ENCODE results near the gene KPNA1. TPM values are rescaled to one million over a fixed set of nuclear protein-coding genes. Genes with fewer than 3 reads are reported as not detected.

Gene KPNA1
- total and polyA plus RNA-seq, 7 experiments from 2014 or later, result 39.8 to 70.2 (median 53.1) TPM

DNA sequence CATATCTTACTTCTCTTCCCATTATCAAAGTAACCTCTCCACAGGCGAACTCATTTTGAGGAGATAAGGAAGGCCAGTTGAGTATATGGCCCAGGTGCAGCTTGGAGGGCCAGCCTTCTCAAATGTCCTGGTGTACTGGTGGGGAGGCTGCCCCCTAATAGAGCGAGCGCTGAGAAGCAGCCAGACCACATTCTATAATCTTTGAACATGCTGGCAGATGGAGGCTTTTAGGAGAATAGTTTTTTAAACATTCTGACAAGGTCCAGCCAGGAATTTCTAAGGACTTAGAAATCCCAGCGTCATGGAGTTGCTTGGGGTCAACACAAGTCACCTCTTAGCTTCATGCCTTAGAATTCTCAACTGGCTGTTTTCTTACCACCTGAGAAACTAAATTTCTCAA lies 104.6 kb downstream of the KPNA1 start:
- Mint-ChIP-seq H3K9me3 (peaks cover 0 to 3% (median 0%) of the 10 kb centered on the region in 11 donors), H3K27ac (peak overlapping the region in 3 of 9 donors; percentile 14 to 33 (median 32)), H3K27me3 (no peaks in the 10 kb centered on the region), H3K4me3 (no peak overlapping the region), H3K4me1 (peaks cover 19 to 39% (median 35%) of the 10 kb centered on the region in 7 donors), H3K36me3 (peaks cover 12 to 45% (median 27%) of the 10 kb centered on the region in 5 donors)
- H3K27ac ChIP-seq (ENCODE audit: low read depth, low read length), result no peak overlapping the region
- peaks cover 6 to 14% of the 10 kb centered on the region in 2 donors for H3K4me1 ChIP-seq (ENCODE audit: control insufficient read depth in 2 of 2, insufficient read depth in 2 of 2, low read length in 2 of 2)
- ChIA-PET CTCF (no interaction called here), POLR2A (interaction anchor here (1.3 kb wide), 1 partner anchor 26 kb away, joined by 5 read pairs; the partner anchor contains the start of gene FAM162A)
- intact Hi-C loops (cut with micrococcal nuclease), result no loop called here
- peaks cover under 1 to 58% (median 19%) of the 10 kb centered on the region in 3 experiments for H3K36me3 ChIP-seq (ENCODE audit: control insufficient read depth in 2 of 3, insufficient read depth in 3 of 3, low read length in 3 of 3)
- no peak overlapping the region for H3K4me3 ChIP-seq (ENCODE audit: low read length)
- ATAC-seq (no peak), DNase-seq (no peak)
- H3K9me3 ChIP-seq (ENCODE audit: control insufficient read depth in 2 of 3, low read length in 3 of 3), result no peaks in the 10 kb centered on the region
- H3K27me3 ChIP-seq (ENCODE audit: control insufficient read depth in 2 of 2, insufficient read depth in 2 of 2, low read length in 2 of 2), result no peaks in the 10 kb centered on the region

GRCh38 chr3:122409446-122409845 lies 105.3 kb downstream of the KPNA1 start:
- Mint-ChIP-seq H3K27me3 (no peaks in the 10 kb centered on the region), H3K27ac (peak overlapping the region in 6 of 9 donors; percentile 2 to 67 (median 31)), H3K36me3 (peaks cover 12 to 41% (median 26%) of the 10 kb centered on the region in 5 donors), H3K9me3 (no peaks in the 10 kb centered on the region), H3K4me1 (peaks cover 12 to 33% (median 28%) of the 10 kb centered on the region in 7 donors), H3K4me3 (no peak overlapping the region)
- no peak for DNase-seq
- Histone ChIP-seq H3K4me1 (ENCODE audit: control insufficient read depth in 2 of 2, insufficient read depth in 2 of 2, low read length in 2 of 2) (peaks cover 0 to 7% of the 10 kb centered on the region in 2 donors), H3K27me3 (ENCODE audit: control insufficient read depth in 2 of 2, insufficient read depth in 2 of 2, low read length in 2 of 2) (no peaks in the 10 kb centered on the region), H3K4me3 (ENCODE audit: low read length) (no peak overlapping the region), H3K9me3 (ENCODE audit: control insufficient read depth in 2 of 3, low read length in 3 of 3) (no peaks in the 10 kb centered on the region), H3K27ac (ENCODE audit: low read depth, low read length) (no peak overlapping the region), H3K36me3 (ENCODE audit: control insufficient read depth in 2 of 3, insufficient read depth in 3 of 3, low read length in 3 of 3) (peaks cover 6 to 64% (median 19%) of the 10 kb centered on the region in 3 experiments)
- peak; percentile 49 for ATAC-seq
- intact Hi-C loops (cut with micrococcal nuclease), result no loop called here
- POLR2A ChIA-PET, result interaction anchor here (1.3 kb wide), 1 partner anchor 25 kb away, joined by 5 read pairs; the partner anchor contains the start of gene FAM162A
- CTCF ChIA-PET, result no interaction called here

- H3K4me1 ChIP-seq (ENCODE audit: control insufficient read depth in 2 of 2, insufficient read depth in 2 of 2, low read length in 2 of 2), result no peaks in the 10 kb centered on the region
- Mint-ChIP-seq H3K4me3 (no peak overlapping the region), H3K4me1 (peaks cover 8 to 23% (median 17%) of the 10 kb centered on the region in 7 donors), H3K27ac (no peak overlapping the region), H3K27me3 (no peaks in the 10 kb centered on the region), H3K9me3 (no peaks in the 10 kb centered on the region), H3K36me3 (peaks cover 19 to 46% (median 27%) of the 10 kb centered on the region in 5 donors)
- CTCF ChIA-PET, result interaction anchor here (1.1 kb wide), 1 partner anchor 15 kb away, joined by 10 read pairs; no protein-coding TSS in a partner anchor
- H3K36me3 ChIP-seq (ENCODE audit: control insufficient read depth in 2 of 3, insufficient read depth in 3 of 3, low read length in 3 of 3), result peaks cover 12 to 77% (median 19%) of the 10 kb centered on the region in 3 experiments
- no peaks in the 10 kb centered on the region for H3K27me3 ChIP-seq (ENCODE audit: control insufficient read depth in 2 of 2, insufficient read depth in 2 of 2, low read length in 2 of 2)
- intact Hi-C loops (cut with micrococcal nuclease), result no loop called here
- no peak overlapping the region for H3K27ac ChIP-seq (ENCODE audit: low read depth, low read length)
- POLR2A ChIA-PET, result interaction anchor here (1.0 to 1.8 kb wide), 4 partner anchors 8 to 794 kb away, joined by 3 to 11 read pairs (median 6); partner anchors contain the start of genes FAM162A, MIX23, SEC22A and WDR5B
- H3K4me3 ChIP-seq (ENCODE audit: low read length), result no peak overlapping the region
- H3K9me3 ChIP-seq (ENCODE audit: control insufficient read depth in 2 of 3, low read length in 3 of 3), result no peaks in the 10 kb centered on the region
- ATAC-seq, result no peak
- DNase-seq, result no peak
These were observed 106.8 kb downstream of the KPNA1 start for GRCh38 chr3:122407946-122408345.

- Histone ChIP-seq H3K9me3 (ENCODE audit: control insufficient read depth in 2 of 3, low read length in 3 of 3) (no peaks in the 10 kb centered on the region), H3K27ac (ENCODE audit: low read depth, low read length) (no peak overlapping the region), H3K4me1 (ENCODE audit: control insufficient read depth in 2 of 2, insufficient read depth in 2 of 2, low read length in 2 of 2) (no peaks in the 10 kb centered on the region), H3K36me3 (ENCODE audit: control insufficient read depth in 2 of 3, insufficient read depth in 3 of 3, low read length in 3 of 3) (peaks cover 15 to 77% (median 19%) of the 10 kb centered on the region in 3 experiments), H3K27me3 (ENCODE audit: control insufficient read depth in 2 of 2, insufficient read depth in 2 of 2, low read length in 2 of 2) (no peaks in the 10 kb centered on the region), H3K4me3 (ENCODE audit: low read length) (no peak overlapping the region)
- intact Hi-C loops (cut with micrococcal nuclease), result no loop called here
- no peaks in the 10 kb centered on the region for H3K9me3 Mint-ChIP-seq
- peaks cover 19 to 40% (median 28%) of the 10 kb centered on the region in 5 donors for H3K36me3 Mint-ChIP-seq
- H3K4me1 Mint-ChIP-seq, result peaks cover 0 to 16% (median 7%) of the 10 kb centered on the region in 7 donors
- no peak overlapping the region for H3K27ac Mint-ChIP-seq
- no peaks in the 10 kb centered on the region for H3K27me3 Mint-ChIP-seq
- ATAC-seq (no peak), DNase-seq (no peak)
- ChIA-PET POLR2A (interaction anchor here (2.1 kb wide), 1 partner anchor 10 kb away, joined by 11 read pairs; the partner anchor contains the start of gene WDR5B), CTCF (no interaction called here)
- H3K4me3 Mint-ChIP-seq, result no peak overlapping the region
These were observed 108.5 kb downstream of the KPNA1 start for GRCh38 chr3:122406198-122406597.

DNA sequence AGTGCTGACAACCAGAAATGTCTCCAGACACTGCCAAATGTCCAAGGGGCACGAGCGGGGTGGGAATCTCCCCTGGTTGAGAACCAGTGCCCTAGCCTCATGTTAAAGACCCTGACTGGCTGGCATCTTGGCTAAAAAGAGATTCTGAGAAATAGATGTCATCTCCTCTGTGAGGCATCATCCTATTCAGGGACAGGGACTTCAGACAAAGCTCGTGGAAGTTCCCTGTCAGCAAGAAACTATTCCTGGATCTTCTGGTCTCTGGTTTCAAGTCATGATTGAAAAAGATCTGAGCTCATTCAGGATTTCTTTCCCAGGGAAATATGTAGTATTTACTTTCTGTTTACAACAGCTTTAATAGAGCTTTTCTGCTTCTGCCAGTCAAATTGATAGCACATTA lies 109.7 kb downstream of the KPNA1 start:
- Histone ChIP-seq H3K36me3 (ENCODE audit: control insufficient read depth in 2 of 3, insufficient read depth in 3 of 3, low read length in 3 of 3) (peaks cover 13 to 68% (median 15%) of the 10 kb centered on the region in 3 experiments), H3K4me3 (ENCODE audit: low read length) (no peak overlapping the region), H3K9me3 (ENCODE audit: control insufficient read depth in 2 of 3, low read length in 3 of 3) (no peaks in the 10 kb centered on the region), H3K27ac (ENCODE audit: low read depth, low read length) (no peak overlapping the region), H3K4me1 (ENCODE audit: control insufficient read depth in 2 of 2, insufficient read depth in 2 of 2, low read length in 2 of 2) (no peaks in the 10 kb centered on the region), H3K27me3 (ENCODE audit: control insufficient read depth in 2 of 2, insufficient read depth in 2 of 2, low read length in 2 of 2) (no peaks in the 10 kb centered on the region)
- no peak for ATAC-seq
- Mint-ChIP-seq H3K4me1 (peaks cover 0 to 12% (median 8%) of the 10 kb centered on the region in 7 donors), H3K36me3 (peaks cover 15 to 40% (median 28%) of the 10 kb centered on the region in 5 donors), H3K27me3 (no peaks in the 10 kb centered on the region), H3K27ac (no peak overlapping the region), H3K9me3 (no peaks in the 10 kb centered on the region), H3K4me3 (no peak overlapping the region)
- POLR2A ChIA-PET, result interaction anchor here (2.1 kb wide), 1 partner anchor 11 kb away, joined by 11 read pairs; the partner anchor contains the start of gene WDR5B
- no peak for DNase-seq
- CTCF ChIA-PET, result interaction anchor here (0.9 kb wide), 1 partner anchor 10 kb away, joined by 4 read pairs; no protein-coding TSS in a partner anchor
- intact Hi-C loops (cut with micrococcal nuclease), result no loop called here

DNA sequence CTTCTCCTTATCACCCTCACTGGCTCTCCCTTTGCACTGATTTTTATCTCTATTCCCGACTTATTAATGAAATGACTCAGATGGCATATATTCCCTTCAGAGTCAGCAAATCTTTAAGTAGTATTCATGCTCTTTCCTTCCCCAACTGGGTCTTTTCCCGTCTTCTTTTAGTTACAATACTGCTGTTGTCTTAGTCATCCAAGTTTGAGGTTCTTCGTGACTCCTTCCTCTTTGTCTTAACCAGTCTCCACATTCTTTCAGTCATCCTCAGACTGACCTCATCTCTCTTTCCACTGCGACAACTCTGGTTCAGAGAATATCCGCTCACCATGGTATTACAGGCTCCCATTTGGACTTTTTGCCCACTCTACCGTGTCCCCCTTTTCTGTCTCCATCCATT lies 111.2 kb downstream of the KPNA1 start:
- H3K9me3 Mint-ChIP-seq, result no peaks in the 10 kb centered on the region
- H3K4me1 Mint-ChIP-seq, result peaks cover 0 to 9% (median 4%) of the 10 kb centered on the region in 7 donors
- intact Hi-C loops (cut with micrococcal nuclease), result no loop called here
- H3K36me3 Mint-ChIP-seq, result peaks cover 13 to 35% (median 30%) of the 10 kb centered on the region in 5 donors
- POLR2A ChIA-PET, result no interaction called here
- Histone ChIP-seq H3K36me3 (ENCODE audit: control insufficient read depth in 2 of 3, insufficient read depth in 3 of 3, low read length in 3 of 3) (peaks cover 5 to 53% (median 15%) of the 10 kb centered on the region in 3 experiments), H3K4me3 (ENCODE audit: low read length) (no peak overlapping the region), H3K27me3 (ENCODE audit: control insufficient read depth in 2 of 2, insufficient read depth in 2 of 2, low read length in 2 of 2) (no peaks in the 10 kb centered on the region), H3K4me1 (ENCODE audit: control insufficient read depth in 2 of 2, insufficient read depth in 2 of 2, low read length in 2 of 2) (no peaks in the 10 kb centered on the region), H3K27ac (ENCODE audit: low read depth, low read length) (no peak overlapping the region), H3K9me3 (ENCODE audit: control insufficient read depth in 2 of 3, low read length in 3 of 3) (no peaks in the 10 kb centered on the region)
- ATAC-seq (no peak), DNase-seq (no peak)
- CTCF ChIA-PET, result no interaction called here
- peak overlapping the region in 2 of 9 donors; percentile 1 to 16 for H3K27ac Mint-ChIP-seq
- no peaks in the 10 kb centered on the region for H3K27me3 Mint-ChIP-seq
- no peak overlapping the region for H3K4me3 Mint-ChIP-seq

GRCh38 chr3:122398920-122399319 lies 115.8 kb downstream of the KPNA1 start:
- Mint-ChIP-seq H3K27ac (no peak overlapping the region), H3K36me3 (peaks cover 0 to 33% (median 10%) of the 10 kb centered on the region in 5 donors), H3K9me3 (no peaks in the 10 kb centered on the region), H3K4me1 (peaks cover 0 to 25% (median 10%) of the 10 kb centered on the region in 7 donors), H3K27me3 (no peaks in the 10 kb centered on the region), H3K4me3 (no peak overlapping the region)
- Histone ChIP-seq H3K27ac (ENCODE audit: low read depth, low read length) (no peak overlapping the region), H3K36me3 (ENCODE audit: control insufficient read depth in 2 of 3, insufficient read depth in 3 of 3, low read length in 3 of 3) (peaks cover 0 to 10% (median 8%) of the 10 kb centered on the region in 3 experiments), H3K9me3 (ENCODE audit: control insufficient read depth in 2 of 3, low read length in 3 of 3) (no peaks in the 10 kb centered on the region), H3K4me3 (ENCODE audit: low read length) (no peak overlapping the region), H3K27me3 (ENCODE audit: control insufficient read depth in 2 of 2, insufficient read depth in 2 of 2, low read length in 2 of 2) (no peaks in the 10 kb centered on the region), H3K4me1 (ENCODE audit: control insufficient read depth in 2 of 2, insufficient read depth in 2 of 2, low read length in 2 of 2) (no peaks in the 10 kb centered on the region)
- CTCF ChIA-PET, result no interaction called here
- POLR2A ChIA-PET, result no interaction called here
- DNase-seq (no peak), ATAC-seq (no peak)
- intact Hi-C loops (cut with micrococcal nuclease), result no loop called here
